Endothelial cell of umbilical vein (primary cell): Measurements from ENCODE around the gene SDCCAG8. TPM values are rescaled to one million over a fixed set of nuclear protein-coding genes. Genes with fewer than 3 reads are reported as not detected.

ENCODE experiments used
- BruUV-seq: library from RNA; stranded (reverse); fragments of 400-500 nt; replicated peaks from 2 replicates; lab custom pipeline; 2021; lab: Mats Ljungman, UMichigan
- CTCF ChIA-PET: fragments of 300-600, 350-600 bp; sonication (Branson Sonifier 250); formaldehyde crosslinking; loops from one replicate; lab custom pipeline; 2021; ENCODE audit warnings: antibody characterized with exemption, inconsistent platforms; lab: Charles Lee
- POLR2A ChIA-PET: fragments of 300-600, 350-600 bp; sonication (Branson Sonifier 250); formaldehyde crosslinking; loops from one replicate; lab custom pipeline; 2021; ENCODE audit warnings: antibody characterized with exemption, inconsistent platforms; lab: Charles Lee
- DNase-seq: peaks from one replicate; pipeline ENCODE4 v3.0.0-alpha.2; 2011; ENCODE audit warnings: low read depth, low spot score
- FAIRE-seq: peaks from 2 replicates; lab custom pipeline; 2011; peaks lifted over from hg19 to GRCh38; lab: Jason Lieb, UNC
- H2AFZ ChIP-seq: 2 replicates; pipeline ENCODE4 v1.6.0; 2012; ENCODE audit warnings: low read depth, low read length, control low read depth, inconsistent platforms
- H3K27ac ChIP-seq: 2 replicates; pipeline ENCODE4 v1.5.1; 2011; ENCODE audit warnings: low read depth, mild to moderate bottlenecking, control low read depth, low read length, moderate library complexity; ENCODE audit not compliant: insufficient read depth
- H3K27me3 ChIP-seq, 2 experiments: 2 replicates each; pipeline versions ENCODE4 v1.6.0 to v1.6.1; 2011; ENCODE audit warnings: low read length in 2 of 2, mixed read lengths in 1 of 2; ENCODE audit not compliant: control insufficient read depth in 2 of 2, insufficient read depth in 2 of 2
- H3K36me3 ChIP-seq, 2 experiments: 2 replicates in 1 of 2; 3 replicates in 1 of 2; pipeline ENCODE4 v1.5.1; 2011; ENCODE audit warnings: low read length in 2 of 2, mild to moderate bottlenecking in 1 of 2, moderate library complexity in 1 of 2; ENCODE audit not compliant: control insufficient read depth in 2 of 2, insufficient read depth in 2 of 2; ENCODE audit errors: extremely low read depth in 1 of 2
- H3K4me1 ChIP-seq: 3 replicates; pipeline ENCODE4 v1.5.1; 2011; ENCODE audit warnings: mild to moderate bottlenecking, low read length; ENCODE audit not compliant: control insufficient read depth, insufficient read depth; ENCODE audit errors: extremely low read depth
- H3K4me2 ChIP-seq: 2 replicates; pipeline ENCODE4 v1.6.1; 2011; ENCODE audit warnings: low read length, control low read depth, mixed read lengths; ENCODE audit not compliant: insufficient read depth
- H3K4me3 ChIP-seq, 3 experiments: fragments of 200-600 bp in 1 of 3; sonication (generic), shearing (Covaris generic) in 1 of 3; replicated peaks in 1 of 3; 2 replicates each; pipeline ENCODE4 v1.5.1; 2011 to 2016; ENCODE audit warnings: control low read depth in 3 of 3, low read length in 3 of 3, mild to moderate bottlenecking in 2 of 3, inconsistent platforms in 1 of 3, low read depth in 1 of 3, moderate library complexity in 1 of 3; ENCODE audit not compliant: insufficient read depth in 1 of 3
- H3K79me2 ChIP-seq: 2 replicates; pipeline ENCODE4 v1.6.0; 2012; ENCODE audit warnings: low read length, inconsistent platforms; ENCODE audit not compliant: control insufficient read depth, insufficient read depth
- H3K9ac ChIP-seq: replicated peaks from 2 replicates; pipeline ENCODE3; 2011; ENCODE audit warnings: low read length, control low read depth; ENCODE audit not compliant: insufficient read depth; ENCODE audit errors: extremely low read depth
- H3K9me1 ChIP-seq: replicated peaks from 3 replicates; pipeline ENCODE4 v1.6.0; 2011; ENCODE audit warnings: mild to moderate bottlenecking, low read length; ENCODE audit not compliant: control insufficient read depth, insufficient read depth; ENCODE audit errors: extremely low read depth
- H3K9me3 ChIP-seq: replicated peaks from 2 replicates; pipeline ENCODE4 v1.5.1; 2012; ENCODE audit warnings: low read length, inconsistent platforms; ENCODE audit not compliant: control insufficient read depth, insufficient read depth
- H4K20me1 ChIP-seq: replicated peaks from 2 replicates; pipeline ENCODE3; 2011; ENCODE audit warnings: mild to moderate bottlenecking, low read length; ENCODE audit not compliant: control insufficient read depth, insufficient read depth; ENCODE audit errors: extremely low read depth
- EZH2 ChIP-seq: IDR thresholded peaks from 2 replicates; pipeline ENCODE4 v1.6.1; 2012; ENCODE audit warnings: borderline replicate concordance, low read depth, mild to moderate bottlenecking, moderate library complexity, low read length, inconsistent platforms; ENCODE audit not compliant: severe bottlenecking
- FOS ChIP-seq: IDR thresholded peaks from 2 replicates; pipeline ENCODE4 v1.6.1; 2011; ENCODE audit warnings: mild to moderate bottlenecking, low read length, moderate library complexity, borderline replicate concordance; ENCODE audit not compliant: insufficient read depth
- GATA2 ChIP-seq: IDR thresholded peaks from 2 replicates; pipeline ENCODE4 v1.7.0; 2011; ENCODE audit warnings: low read depth, mild to moderate bottlenecking, moderate library complexity, mixed read lengths, low read length; ENCODE audit not compliant: insufficient read length, insufficient read depth
- JUN ChIP-seq: IDR thresholded peaks from 2 replicates; pipeline ENCODE4 v1.6.1; 2011; ENCODE audit warnings: borderline replicate concordance, low read depth; ENCODE audit not compliant: insufficient read length, insufficient read depth
- MAX ChIP-seq: IDR thresholded peaks from 2 replicates; pipeline ENCODE4 v1.6.1; 2011; ENCODE audit not compliant: insufficient read depth, insufficient read length
- MYC ChIP-seq: IDR thresholded peaks from one replicate; pipeline ENCODE4 v1.6.1; 2011; ENCODE audit warnings: mild to moderate bottlenecking, low read depth, low read length
- POLR2AphosphoS5 ChIP-seq: IDR thresholded peaks from 2 replicates; pipeline ENCODE4 v1.6.1; 2012; ENCODE audit warnings: low read depth, mild to moderate bottlenecking, control low read depth, low read length, moderate library complexity; ENCODE audit not compliant: insufficient read depth
- dilution Hi-C: fragments of 300-500 bp; cut with MboI; formaldehyde crosslinking; loops from one replicate; pipeline ENCODE4 v1.15.0; 2019; ENCODE audit warnings: low sequenced_read_pairs; ENCODE audit not compliant: extremely low pct_ligation_motif_present
- intact Hi-C: fragments of 100-400 bp; cut with micrococcal nuclease; formaldehyde crosslinking; loops from one replicate; pipeline ENCODE4 v1.10.0; 2022
- polyA plus RNA-seq, 4 experiments: library from polyadenylated mRNA; depleted of rRNA in 3 of 4; stranded (reverse) in 3 of 4; unstranded in 1 of 4; fragments of >200 nt; gene quantifications; 2 replicates each; pipeline versions ENCODE4 v1.2.1 to v1.2.3, GENCODE V29; 2011 to 2012; ENCODE audit warnings: missing spikeins in 1 of 4
- total RNA-seq: library from RNA; stranded (reverse); gene quantifications from 2 replicates; pipeline ENCODE4 v1.2.3, GENCODE V29; 2021
- TF ChIP-seq, protein P1 (sequence below), 2 donors: IDR thresholded peaks; 1 replicate in 1 of 2; 2 replicates in 1 of 2; pipeline ENCODE4 v1.5.1; 2011; ENCODE audit warnings: low read length in 2 of 2, mild to moderate bottlenecking in 2 of 2, moderate library complexity in 2 of 2, control low read depth in 1 of 2, inconsistent platforms in 1 of 2, low read depth in 1 of 2; ENCODE audit not compliant: insufficient read depth in 1 of 2; ENCODE audit errors: extremely low read depth in 1 of 2

The SDCCAG8 gene
- total and polyA plus RNA-seq, 2 donors (not counting 3 experiments of a cell fraction or from before 2014, with no cell fraction given), result 14.6 to 25.7 TPM

DNA sequence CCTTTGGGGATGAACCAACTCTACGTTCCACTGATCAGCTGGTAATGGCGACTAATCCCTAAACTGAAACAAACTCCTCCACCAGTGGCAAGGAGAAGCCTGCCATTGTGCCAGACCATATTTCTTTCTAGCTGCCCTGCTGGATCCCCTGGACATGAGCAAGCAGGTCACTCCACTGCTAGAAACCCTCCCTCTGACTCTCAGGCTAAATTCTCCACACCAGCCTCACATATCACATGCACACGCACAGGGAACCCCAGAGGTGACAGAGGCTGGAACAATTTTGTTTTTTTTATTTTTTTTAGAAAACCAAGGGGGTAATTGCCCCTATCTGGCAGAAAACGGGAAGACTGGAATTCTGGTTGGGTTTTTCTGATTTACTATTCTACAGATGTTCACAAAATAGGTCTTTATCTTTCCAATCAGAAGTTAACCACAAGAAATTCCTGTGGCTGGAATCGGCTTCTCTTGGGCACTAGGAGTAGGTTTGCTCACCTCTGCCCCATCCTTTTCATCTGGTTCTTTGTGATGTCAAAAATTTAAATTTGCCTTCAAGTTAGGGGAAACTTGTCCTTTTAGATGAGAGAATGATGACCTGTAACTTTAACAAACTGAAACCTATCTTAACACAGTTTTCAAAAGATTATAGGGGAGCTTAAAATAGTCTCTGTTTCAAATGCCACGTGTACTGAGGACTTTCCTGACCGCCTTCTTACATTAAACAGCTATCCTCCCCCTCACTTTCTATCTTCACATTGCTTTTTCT is 258.1 kb downstream of the SDCCAG8 start:
- H3K27me3 ChIP-seq, result no peaks in the 10 kb centered on the region
- peaks cover 2 to 6% of the 10 kb centered on the region in 2 experiments for H3K36me3 ChIP-seq
- H3K9ac ChIP-seq, result no peak overlapping the region
- CTCF ChIA-PET, result interaction anchor here (0.7 kb wide), 1 partner anchor 235 kb away, joined by 3 read pairs; no protein-coding TSS in a partner anchor
- FAIRE-seq (no peak), DNase-seq (no peak)
- H3K4me2 ChIP-seq, result no peak overlapping the region
- dilution Hi-C loops (no loop called here), intact Hi-C loops (no loop called here)
- no TSS peak for BruUV-seq
- H3K9me1 ChIP-seq, result no peaks in the 10 kb centered on the region
- H3K4me1 ChIP-seq, result no peaks in the 10 kb centered on the region
- H3K9me3 ChIP-seq, result peaks cover 3% of the 10 kb centered on the region
- H2AFZ ChIP-seq, result no peak overlapping the region
- H3K79me2 ChIP-seq, result no peaks in the 10 kb centered on the region
- no peak overlapping the region for H3K27ac ChIP-seq
- TF ChIP-seq EZH2, result no peak
- no peak for TF ChIP-seq GATA2
- TF ChIP-seq, protein P1, sequence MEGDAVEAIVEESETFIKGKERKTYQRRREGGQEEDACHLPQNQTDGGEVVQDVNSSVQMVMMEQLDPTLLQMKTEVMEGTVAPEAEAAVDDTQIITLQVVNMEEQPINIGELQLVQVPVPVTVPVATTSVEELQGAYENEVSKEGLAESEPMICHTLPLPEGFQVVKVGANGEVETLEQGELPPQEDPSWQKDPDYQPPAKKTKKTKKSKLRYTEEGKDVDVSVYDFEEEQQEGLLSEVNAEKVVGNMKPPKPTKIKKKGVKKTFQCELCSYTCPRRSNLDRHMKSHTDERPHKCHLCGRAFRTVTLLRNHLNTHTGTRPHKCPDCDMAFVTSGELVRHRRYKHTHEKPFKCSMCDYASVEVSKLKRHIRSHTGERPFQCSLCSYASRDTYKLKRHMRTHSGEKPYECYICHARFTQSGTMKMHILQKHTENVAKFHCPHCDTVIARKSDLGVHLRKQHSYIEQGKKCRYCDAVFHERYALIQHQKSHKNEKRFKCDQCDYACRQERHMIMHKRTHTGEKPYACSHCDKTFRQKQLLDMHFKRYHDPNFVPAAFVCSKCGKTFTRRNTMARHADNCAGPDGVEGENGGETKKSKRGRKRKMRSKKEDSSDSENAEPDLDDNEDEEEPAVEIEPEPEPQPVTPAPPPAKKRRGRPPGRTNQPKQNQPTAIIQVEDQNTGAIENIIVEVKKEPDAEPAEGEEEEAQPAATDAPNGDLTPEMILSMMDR (IDR thresholded peaks at IDR 0.05; ENCODE audit: extremely low read depth in 1 of 2, insufficient read depth in 1 of 2, low read depth in 1 of 2, low read length in 2 of 2), result no peak
- no peak for TF ChIP-seq JUN
- TF ChIP-seq FOS, result no peak
- TF ChIP-seq MYC, result no peak
- TF ChIP-seq MAX, result no peak
- TF ChIP-seq POLR2AphosphoS5, result no peak
- POLR2A ChIA-PET, result no interaction called here
- H3K4me3 ChIP-seq, result no peak overlapping the region
- H4K20me1 ChIP-seq, result no peaks in the 10 kb centered on the region
